HG03280 (cell line): ENCODE results near the gene SYCN.

ENCODE experiments used
- ATAC-seq: cut with Tn5 transposase; IDR thresholded peaks from one replicate; pipeline ENCODE4 v1.9.1; 2021; ENCODE audit warnings: mild to moderate bottlenecking, moderate library complexity; ENCODE audit not compliant: unreplicated experiment

The SYCN gene

DNA sequence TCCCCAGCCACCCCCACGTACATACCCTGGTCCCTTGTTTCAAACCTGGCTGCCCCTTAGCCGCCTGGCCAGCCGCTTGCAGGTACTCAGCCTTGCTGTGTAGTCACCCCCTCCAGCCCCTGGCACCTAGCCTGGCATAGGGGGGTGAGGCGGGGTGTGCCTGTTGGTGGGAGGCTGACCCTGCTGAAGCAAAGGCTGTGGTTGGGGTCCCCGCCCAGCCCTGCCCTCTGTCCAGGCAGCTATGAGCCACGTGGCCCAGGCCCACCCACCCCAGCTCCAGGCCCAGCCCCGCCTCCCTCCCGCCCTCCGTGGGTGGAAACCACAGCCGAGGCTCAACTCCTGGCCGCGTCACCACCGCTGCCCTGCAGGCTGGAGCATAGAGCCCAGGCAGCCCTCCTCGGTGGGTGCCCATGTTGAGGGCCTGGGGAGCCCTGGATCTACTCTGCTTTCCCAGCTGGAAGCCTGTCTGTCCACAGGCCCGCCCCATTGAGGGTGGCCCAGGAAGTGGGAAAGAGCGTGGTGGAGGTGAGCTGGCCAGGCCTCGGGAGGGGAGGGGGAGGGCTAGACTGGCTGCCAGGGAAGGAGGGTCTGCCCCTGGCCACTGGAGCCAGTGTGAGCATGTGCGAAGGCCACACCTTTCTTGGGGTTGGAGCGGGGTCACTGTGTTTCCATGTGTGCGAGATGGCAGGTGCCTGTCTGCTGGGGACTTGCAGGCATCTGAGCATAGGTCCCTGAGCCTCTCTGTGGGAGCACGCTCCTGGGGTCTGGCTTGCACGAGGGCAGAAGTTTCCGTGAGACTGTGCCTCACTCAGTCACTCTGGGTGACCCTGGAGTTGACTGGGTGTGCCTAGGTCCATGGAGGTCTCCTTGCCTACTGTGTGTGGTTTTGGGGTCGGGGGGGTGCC is 47.5 kb downstream of the SYCN start:
- no peak for ATAC-seq

DNA sequence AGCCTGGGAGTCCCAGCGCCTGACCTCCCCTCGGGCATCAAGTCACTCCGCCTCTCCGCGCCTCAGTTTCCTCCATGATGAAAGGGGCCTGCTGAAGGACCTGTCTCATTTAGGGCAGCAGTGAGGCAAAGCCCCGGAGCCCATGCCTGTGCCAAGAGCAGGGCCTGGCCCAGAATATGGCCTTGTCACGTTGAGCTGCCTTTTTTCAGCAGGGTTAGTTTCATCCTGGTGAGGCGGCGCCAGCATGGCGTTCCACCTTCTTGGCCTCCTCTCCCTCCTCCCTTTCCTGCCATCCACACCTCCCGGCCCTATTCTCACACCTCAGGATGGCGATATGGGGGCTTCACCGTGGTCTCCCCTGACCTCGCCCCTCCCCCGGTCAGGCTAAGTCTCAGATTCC is 48.3 kb downstream of the SYCN start:
- no peak for ATAC-seq

DNA sequence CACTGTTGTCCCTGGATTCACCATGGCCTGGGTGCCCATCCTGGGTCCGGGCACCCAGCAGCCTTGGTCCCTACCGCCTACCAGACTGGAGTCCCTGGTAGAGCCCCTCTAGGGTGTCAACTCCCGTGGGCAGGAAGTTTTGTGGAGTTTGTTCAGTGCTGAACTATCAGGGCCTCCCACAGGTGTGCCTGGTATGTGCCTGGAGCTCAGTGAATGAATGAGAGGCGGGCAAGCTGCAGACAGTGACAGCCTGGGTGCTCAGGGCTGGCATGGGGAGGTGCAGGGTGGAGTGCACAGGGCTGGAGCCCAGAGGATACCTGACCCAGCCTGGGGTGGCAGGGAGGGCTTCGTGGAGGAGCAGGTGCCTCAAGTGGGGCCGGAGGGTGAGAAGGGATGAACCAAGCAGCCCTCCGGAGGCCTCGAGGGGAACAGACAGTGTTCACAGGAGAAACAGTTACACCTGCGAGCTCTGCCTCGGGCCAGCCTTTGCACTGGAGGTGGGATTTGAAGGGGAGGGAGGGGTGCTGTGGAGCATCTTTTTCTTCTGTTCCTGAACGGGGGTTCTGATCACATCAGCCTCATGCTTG is 48.9 kb downstream of the SYCN start:
- ATAC-seq = no peak

DNA sequence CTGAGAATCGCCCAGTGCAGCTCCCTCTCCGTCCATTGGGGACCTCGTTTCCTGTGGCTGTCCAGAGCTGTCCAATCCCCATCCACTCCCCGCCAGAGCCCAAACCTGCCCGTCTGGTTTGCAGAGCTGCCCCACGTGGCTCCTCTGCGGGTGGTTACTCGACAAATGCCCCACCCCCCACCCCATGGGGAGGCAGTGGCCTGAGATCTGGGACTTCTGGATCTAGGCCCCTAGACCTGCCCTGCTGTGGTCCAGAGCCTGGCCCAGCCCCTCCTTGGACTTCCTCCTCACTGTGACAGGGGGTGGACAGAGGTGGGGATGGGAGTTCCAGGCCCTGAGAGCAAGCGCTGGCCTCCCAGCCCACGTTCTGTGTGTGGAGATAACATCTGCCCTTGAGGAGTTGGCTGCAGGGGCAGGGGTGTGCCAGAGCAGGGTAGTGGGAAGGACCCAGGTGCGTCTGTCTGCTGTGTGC is 49.4 kb downstream of the SYCN start:
- ATAC-seq = no peak

DNA sequence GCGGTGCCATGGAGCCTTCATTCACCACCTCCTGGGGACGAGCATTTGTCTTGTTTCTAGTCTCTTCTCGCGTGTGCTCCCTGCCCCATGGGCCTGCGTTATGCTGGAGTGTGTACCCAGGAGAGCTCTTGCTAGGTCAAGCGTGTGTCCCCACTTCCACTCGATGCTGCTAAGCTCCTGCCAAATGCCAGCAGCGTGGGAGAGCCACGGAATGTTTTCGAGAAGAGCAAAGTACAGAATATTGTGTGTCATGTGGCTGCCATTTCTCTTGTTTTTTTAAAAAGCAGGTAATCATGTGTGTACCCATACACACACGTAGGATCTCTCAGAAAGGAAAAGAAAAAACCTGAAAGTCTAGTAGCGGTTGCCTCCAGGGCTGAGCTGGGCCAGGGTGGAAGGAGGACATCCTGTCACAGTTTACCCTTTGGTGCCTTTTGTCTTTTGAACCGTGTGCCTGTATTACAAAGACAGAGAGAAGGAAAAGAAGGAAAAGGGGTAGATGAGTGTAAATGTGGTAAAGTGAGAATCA is 49.9 kb downstream of the SYCN start:
- ATAC-seq = no peak
